Measurements from ENCODE around the gene SCNN1A.

- TF ChIP-seq, protein P1, sequence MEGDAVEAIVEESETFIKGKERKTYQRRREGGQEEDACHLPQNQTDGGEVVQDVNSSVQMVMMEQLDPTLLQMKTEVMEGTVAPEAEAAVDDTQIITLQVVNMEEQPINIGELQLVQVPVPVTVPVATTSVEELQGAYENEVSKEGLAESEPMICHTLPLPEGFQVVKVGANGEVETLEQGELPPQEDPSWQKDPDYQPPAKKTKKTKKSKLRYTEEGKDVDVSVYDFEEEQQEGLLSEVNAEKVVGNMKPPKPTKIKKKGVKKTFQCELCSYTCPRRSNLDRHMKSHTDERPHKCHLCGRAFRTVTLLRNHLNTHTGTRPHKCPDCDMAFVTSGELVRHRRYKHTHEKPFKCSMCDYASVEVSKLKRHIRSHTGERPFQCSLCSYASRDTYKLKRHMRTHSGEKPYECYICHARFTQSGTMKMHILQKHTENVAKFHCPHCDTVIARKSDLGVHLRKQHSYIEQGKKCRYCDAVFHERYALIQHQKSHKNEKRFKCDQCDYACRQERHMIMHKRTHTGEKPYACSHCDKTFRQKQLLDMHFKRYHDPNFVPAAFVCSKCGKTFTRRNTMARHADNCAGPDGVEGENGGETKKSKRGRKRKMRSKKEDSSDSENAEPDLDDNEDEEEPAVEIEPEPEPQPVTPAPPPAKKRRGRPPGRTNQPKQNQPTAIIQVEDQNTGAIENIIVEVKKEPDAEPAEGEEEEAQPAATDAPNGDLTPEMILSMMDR (IDR thresholded peaks at IDR 0.05), result no peak
- TF ChIP-seq POLR2AphosphoS5 (IDR thresholded peaks at IDR 0.05; ENCODE audit: low read depth, low read length), result no peak
- TF ChIP-seq, protein P2, sequence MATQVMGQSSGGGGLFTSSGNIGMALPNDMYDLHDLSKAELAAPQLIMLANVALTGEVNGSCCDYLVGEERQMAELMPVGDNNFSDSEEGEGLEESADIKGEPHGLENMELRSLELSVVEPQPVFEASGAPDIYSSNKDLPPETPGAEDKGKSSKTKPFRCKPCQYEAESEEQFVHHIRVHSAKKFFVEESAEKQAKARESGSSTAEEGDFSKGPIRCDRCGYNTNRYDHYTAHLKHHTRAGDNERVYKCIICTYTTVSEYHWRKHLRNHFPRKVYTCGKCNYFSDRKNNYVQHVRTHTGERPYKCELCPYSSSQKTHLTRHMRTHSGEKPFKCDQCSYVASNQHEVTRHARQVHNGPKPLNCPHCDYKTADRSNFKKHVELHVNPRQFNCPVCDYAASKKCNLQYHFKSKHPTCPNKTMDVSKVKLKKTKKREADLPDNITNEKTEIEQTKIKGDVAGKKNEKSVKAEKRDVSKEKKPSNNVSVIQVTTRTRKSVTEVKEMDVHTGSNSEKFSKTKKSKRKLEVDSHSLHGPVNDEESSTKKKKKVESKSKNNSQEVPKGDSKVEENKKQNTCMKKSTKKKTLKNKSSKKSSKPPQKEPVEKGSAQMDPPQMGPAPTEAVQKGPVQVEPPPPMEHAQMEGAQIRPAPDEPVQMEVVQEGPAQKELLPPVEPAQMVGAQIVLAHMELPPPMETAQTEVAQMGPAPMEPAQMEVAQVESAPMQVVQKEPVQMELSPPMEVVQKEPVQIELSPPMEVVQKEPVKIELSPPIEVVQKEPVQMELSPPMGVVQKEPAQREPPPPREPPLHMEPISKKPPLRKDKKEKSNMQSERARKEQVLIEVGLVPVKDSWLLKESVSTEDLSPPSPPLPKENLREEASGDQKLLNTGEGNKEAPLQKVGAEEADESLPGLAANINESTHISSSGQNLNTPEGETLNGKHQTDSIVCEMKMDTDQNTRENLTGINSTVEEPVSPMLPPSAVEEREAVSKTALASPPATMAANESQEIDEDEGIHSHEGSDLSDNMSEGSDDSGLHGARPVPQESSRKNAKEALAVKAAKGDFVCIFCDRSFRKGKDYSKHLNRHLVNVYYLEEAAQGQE (IDR thresholded peaks at IDR 0.05; ENCODE audit: insufficient read depth in 1 of 2, low read depth in 2 of 2, low read length in 1 of 2), result no peak
- no peak for TF ChIP-seq TCF7L2 (IDR thresholded peaks at IDR 0.05; ENCODE audit: low read depth, low read length)
- TF ChIP-seq SIN3A (IDR thresholded peaks at IDR 0.05; ENCODE audit: borderline replicate concordance, insufficient read depth, low read depth, low read length), result no peak
Measured at GRCh38 chr12:6314776-6315175, 60.6 kb downstream of the SCNN1A start.
